GM19099 (cell line): ENCODE data around the gene CCSER1.

Experiments used
- POLR2A ChIP-seq: IDR thresholded peaks from 3 replicates; pipeline ENCODE4 v1.6.1; 2011; ENCODE audit warnings: low read depth; ENCODE audit not compliant: insufficient read length; ENCODE audit errors: extremely low read depth

CCSER1 gene

DNA sequence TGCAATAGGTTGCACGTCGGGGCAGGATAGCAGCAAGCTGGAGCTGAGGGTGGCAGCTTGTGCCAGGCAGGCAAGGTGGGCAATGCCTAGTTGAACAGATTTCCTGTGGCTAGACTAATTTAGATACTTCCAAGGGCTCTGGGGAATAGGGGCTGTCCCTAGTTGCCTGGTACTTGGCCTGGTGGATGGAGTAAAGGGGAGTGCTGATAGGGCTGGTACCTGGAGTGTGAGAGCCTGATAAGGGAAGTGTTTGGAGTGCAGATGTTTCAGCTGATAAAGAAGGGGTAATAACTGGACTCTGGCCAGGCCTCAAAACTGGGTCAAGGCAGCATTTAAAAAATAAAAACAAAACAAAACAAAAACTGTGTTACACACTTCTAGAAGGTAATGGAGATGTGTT lies 665.5 kb downstream of the CCSER1 start:
- no peak for TF ChIP-seq POLR2A

DNA sequence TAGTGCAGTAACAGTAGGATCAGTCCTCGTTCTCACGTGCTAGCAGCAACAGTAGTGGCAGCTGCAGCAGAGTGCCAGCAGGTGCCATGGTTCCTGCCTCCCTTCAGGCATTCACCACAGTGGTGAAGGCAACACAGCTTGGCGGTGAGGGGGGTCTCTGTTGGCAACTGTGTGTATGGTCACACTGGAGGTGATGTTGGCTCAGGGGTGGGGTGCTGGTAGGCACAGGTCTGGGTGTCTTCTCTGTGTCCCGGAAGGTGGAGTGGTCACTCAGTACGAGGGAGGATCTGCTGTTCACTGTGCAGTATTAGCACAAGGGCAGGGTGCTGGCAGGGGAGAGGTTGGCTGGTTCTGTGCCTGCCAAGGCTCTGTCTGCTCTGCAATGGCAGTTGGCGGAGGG lies 671.8 kb downstream of the CCSER1 start:
- no peak for TF ChIP-seq POLR2A

GRCh38 chr4:90799895-90800294 lies 672.7 kb downstream of the CCSER1 start:
- TF ChIP-seq POLR2A, result no peak

- TF ChIP-seq POLR2A, result no peak
Observed at GRCh38 chr4:90815569-90815968, 688.4 kb downstream of the CCSER1 start.

GRCh38 chr4:90816754-90817153 lies 689.6 kb downstream of the CCSER1 start:
- no peak for TF ChIP-seq POLR2A

DNA sequence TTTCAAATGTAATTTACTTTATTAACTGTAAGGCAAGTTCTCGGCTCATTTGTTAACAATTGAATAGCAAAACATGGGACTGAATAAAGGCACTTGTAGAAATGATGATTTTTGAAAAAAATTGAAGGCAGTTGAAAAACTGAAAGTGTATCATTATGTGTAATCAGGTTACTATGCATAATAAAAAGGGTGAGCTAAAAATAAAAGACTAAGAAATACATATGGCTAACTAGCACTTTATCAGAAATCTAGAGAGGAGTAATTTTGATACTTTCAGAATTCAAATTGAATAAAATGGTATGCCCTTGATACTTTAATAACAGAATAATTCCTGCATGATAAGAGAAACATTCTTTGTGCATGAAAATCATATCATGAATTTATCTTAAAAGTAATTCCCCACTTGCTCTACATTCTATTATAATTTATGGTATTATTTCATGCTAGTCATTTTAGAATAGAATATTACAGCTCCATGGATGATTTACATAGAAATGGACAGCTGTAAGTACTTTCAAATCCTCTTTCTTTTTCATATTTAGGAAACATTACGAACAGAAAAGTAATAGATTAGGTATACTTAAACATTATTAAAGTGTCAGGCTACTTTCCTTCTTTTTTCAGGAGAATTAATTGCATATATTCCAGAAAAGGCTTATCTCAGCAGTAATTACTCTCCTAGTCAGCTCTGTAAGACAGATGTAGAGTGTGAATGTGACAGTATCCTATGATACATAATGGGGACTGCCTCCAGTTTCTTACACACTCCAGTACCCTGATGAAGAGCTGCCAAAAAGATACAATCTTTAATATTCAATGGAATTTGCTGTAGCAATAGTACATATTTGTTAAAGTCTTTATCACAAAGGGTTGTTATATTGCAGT lies 697.3 kb downstream of the CCSER1 start:
- no peak for TF ChIP-seq POLR2A

DNA sequence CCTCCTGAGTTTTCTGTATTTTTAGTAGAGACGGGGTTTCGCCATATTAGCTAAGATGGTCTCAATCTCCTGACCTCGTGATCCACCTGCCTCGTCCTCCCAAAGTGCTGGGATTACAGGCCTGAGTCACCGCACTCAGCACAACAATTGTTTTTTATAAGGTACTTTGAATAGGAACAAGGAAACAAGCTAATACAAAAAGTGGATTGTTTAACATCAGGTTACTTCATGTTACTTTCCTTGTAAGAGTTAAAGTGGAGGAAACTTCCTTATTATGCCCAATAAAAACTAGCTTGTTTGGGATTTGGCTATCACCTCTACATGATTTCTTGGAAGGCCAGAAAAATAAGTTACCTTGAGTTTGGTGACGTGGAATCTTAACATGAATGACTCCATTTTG lies 698.7 kb downstream of the CCSER1 start:
- TF ChIP-seq POLR2A, result no peak

- TF ChIP-seq POLR2A, result no peak
Observed at GRCh38 chr4:90833706-90834105, 706.5 kb downstream of the CCSER1 start.

GRCh38 chr4:90837241-90837640 lies 710.0 kb downstream of the CCSER1 start:
- TF ChIP-seq POLR2A, result no peak

DNA sequence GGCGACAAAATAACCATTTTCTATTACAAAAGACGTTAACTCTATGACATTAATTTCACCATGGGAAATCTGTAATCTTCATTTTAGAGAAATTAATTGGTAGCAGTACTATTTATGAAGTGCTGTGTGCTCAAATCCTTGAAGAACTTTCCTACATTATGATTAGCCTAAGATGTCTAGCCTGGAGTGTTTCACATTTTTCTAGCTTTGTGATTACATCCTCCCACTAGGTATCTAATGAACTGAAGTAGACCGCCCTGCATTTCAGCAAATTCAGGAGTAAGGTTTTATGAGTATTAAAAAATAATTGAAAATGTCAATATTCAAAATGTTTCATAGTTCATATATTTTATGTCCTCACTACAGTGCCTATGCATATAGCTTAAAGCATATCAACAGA lies 713.1 kb downstream of the CCSER1 start:
- no peak for TF ChIP-seq POLR2A

DNA sequence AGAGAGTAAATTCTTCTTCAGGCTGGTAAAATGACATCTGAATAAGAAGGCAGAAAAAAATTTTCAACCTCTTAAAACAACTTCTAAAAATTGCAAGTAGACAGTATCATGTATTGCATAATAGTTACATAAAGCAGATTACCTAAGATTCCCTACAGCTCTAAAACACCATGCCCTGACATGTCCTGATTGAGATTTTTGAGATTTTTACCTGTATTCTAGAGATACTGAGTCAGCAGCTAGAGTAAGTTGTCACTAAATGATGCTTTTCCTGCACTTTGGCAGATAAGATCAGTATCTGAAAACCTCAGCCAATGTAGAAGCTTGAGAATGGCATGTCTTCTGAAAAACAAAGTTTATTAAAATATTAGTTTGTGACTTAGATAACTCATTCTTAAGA lies 713.6 kb downstream of the CCSER1 start:
- TF ChIP-seq POLR2A, result no peak

DNA sequence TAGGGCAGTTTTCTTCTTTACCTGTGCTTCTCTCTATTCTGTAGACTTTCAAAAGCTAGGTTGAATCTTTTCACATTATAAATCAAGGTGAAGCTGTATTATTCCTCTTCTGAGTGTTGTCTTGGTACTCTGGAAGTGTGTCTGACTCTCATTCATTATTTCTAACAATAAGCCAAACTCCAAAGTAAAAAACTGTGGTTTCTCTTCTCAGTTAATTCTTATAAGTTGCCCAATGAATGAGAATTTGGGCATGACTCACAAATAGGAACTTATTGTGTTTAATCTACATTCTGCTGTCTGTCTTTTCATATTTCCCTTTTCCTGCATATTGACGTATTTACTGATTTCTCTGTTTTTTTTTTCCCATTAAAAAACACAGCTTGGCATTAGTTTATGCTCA lies 714.5 kb downstream of the CCSER1 start:
- no peak for TF ChIP-seq POLR2A

GRCh38 chr4:90842960-90843359 lies 715.8 kb downstream of the CCSER1 start:
- TF ChIP-seq POLR2A, result no peak

DNA sequence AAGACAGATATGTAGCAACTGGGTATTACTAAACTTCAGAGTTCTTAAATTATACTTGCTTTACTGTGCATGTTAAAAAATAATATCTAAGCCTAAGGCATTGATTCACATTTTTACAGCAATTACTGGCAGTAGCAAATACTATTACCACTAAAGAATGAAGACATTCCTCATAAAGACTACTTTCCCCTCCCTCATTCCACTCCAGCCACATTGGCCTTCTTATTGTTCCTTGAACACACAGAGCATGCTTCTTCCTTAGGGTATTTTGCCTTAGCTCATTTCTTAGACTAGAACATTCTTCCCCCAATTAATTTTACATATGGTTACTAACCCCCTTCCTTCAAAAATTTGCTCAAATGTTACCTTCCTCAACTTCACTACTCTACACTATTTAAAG lies 717.0 kb downstream of the CCSER1 start:
- TF ChIP-seq POLR2A, result no peak

GRCh38 chr4:90845777-90846176 lies 718.6 kb downstream of the CCSER1 start:
- no peak for TF ChIP-seq POLR2A

DNA sequence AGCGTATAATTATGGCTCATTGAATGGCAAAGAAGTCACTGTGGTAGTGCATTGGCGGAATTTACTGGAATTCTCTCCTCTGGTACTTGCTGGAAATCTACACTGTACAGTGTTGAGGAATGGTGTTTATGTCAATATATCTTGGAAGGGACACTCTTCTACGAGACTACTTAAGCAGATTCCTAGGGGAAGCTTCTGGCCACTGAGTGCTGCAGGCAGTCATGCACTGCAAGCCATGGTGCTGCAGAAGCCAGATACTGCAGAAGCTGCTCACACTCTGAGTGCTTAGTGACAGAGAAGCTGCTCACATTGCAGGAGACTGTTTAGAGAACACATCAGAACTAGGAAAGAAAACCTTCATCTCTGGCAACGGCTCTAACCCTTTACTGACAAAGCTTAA lies 725.0 kb downstream of the CCSER1 start:
- no peak for TF ChIP-seq POLR2A

- no peak for TF ChIP-seq POLR2A
Observed at GRCh38 chr4:90855111-90855510, 727.9 kb downstream of the CCSER1 start.
